WTC11 (cell line): Measurements from ENCODE around the gene PGAP3.

ENCODE experiments used
- ATF3 ChIP-seq: sonication (generic); formaldehyde crosslinking; conservative IDR thresholded peaks from 2 replicates; pipeline ENCODE4 v1.8.1; 2022; ENCODE audit warnings: mild to moderate bottlenecking, missing genetic modification reagents
- CTCF ChIP-seq: fragments of 200-600 bp; IDR thresholded peaks from 2 replicates; pipeline ENCODE4 v1.8.0; 2022; ENCODE audit warnings: antibody characterized with exemption
- FOXJ3 ChIP-seq: sonication (generic); formaldehyde crosslinking; IDR thresholded peaks from 2 replicates; pipeline ENCODE4 v1.9.0; 2021; ENCODE audit warnings: missing genetic modification reagents, mild to moderate bottlenecking, borderline replicate concordance
- JUN ChIP-seq: sonication (generic); formaldehyde crosslinking; IDR thresholded peaks from 2 replicates; pipeline ENCODE4 v1.8.0; 2023; ENCODE audit warnings: mild to moderate bottlenecking, missing genetic modification reagents
- MAX ChIP-seq: sonication (generic); formaldehyde crosslinking; IDR thresholded peaks from 2 replicates; pipeline ENCODE4 v1.8.0; 2022; ENCODE audit warnings: mild to moderate bottlenecking, missing genetic modification reagents
- NFYB ChIP-seq: sonication (generic); formaldehyde crosslinking; conservative IDR thresholded peaks from 2 replicates; pipeline ENCODE4 v1.8.0; 2022; ENCODE audit warnings: low read depth, missing genetic modification reagents
- TF ChIP-seq, protein P1 (sequence below): sonication (generic); formaldehyde crosslinking; IDR thresholded peaks from 2 replicates; pipeline ENCODE4 v1.8.1; 2022; ENCODE audit warnings: mild to moderate bottlenecking, missing genetic modification reagents, moderate library complexity, borderline replicate concordance

DNA sequence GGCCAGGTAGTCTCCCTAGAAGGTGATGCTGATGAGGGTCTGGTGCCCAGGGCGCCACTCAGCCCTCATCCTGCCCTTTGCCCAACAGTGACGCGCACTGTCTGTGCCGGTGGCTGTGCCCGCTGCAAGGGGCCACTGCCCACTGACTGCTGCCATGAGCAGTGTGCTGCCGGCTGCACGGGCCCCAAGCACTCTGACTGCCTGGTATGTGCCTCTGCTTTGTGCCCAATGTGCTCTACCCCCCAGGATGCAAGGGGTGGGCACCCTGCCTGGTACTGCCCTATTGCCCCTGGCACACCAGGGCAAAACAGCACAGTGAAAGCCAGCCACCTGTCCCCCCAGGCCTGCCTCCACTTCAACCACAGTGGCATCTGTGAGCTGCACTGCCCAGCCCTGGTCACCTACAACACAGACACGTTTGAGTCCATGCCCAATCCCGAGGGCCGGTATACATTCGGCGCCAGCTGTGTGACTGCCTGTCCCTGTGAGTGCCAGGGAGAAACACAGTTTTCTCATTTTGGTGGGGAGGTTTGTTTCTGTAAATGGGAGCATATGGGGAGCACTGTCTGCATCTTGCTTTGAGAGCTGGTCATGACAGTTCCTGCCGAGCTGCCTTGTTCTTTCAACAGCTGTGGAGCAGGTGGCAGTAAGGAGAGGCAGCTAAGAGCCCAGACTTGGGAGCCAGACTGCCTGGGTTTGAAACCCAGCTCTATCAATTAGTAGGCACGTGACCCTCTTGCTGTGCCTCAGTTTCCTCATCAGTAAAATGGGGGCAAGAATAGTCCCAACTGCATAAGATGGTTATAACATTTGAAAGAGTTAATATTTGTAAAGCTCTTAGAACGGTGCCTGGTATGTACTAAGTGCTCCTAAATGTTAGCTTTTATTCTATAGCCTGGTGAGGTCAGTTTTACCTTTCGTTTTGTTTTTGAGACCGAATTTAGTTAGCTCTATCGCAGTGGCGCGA is 22.4 kb upstream of the PGAP3 start:
- no peak for TF ChIP-seq NFYB
- TF ChIP-seq ATF3 (CRISPR knock-in tag): no peak
- TF ChIP-seq, protein P1, sequence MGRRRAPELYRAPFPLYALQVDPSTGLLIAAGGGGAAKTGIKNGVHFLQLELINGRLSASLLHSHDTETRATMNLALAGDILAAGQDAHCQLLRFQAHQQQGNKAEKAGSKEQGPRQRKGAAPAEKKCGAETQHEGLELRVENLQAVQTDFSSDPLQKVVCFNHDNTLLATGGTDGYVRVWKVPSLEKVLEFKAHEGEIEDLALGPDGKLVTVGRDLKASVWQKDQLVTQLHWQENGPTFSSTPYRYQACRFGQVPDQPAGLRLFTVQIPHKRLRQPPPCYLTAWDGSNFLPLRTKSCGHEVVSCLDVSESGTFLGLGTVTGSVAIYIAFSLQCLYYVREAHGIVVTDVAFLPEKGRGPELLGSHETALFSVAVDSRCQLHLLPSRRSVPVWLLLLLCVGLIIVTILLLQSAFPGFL (CRISPR knock-in tag): no peak
- no peak for TF ChIP-seq CTCF
- TF ChIP-seq FOXJ3 (CRISPR knock-in tag): no peak
- TF ChIP-seq JUN (CRISPR knock-in tag): no peak
- TF ChIP-seq MAX: no peak
